Endometrial microvascular endothelial cells (primary cell): Measurements from ENCODE around the gene ARID2. TPM values are rescaled to one million over a fixed set of nuclear protein-coding genes. Genes with fewer than 3 reads are reported as not detected.

Experiments used
- in situ Hi-C: cut with HindIII; loops from 2 replicates; pipeline ENCODE4 v1.10.0; 2017; ENCODE audit warnings: low sequenced_read_pairs, low pct_unique_long_range_greater_than_20kb; ENCODE audit errors: inconsistent ontology term
- total RNA-seq: library from RNA; depleted of rRNA; stranded (reverse); fragments of >200 nt; gene quantifications from one replicate; pipeline ENCODE4 v1.2.3, GENCODE V29; 2015; ENCODE audit errors: inconsistent ontology term

Gene ARID2
- total RNA-seq, 1 donor from 2014 or later: 8.8 TPM

GRCh38 chr12:45743247-45743646, 13.7 kb downstream of the ARID2 start:
- in situ Hi-C loops: no loop called here

GRCh38 chr12:45745861-45746277, 16.4 kb downstream of the ARID2 start:
- in situ Hi-C loops: no loop called here

- in situ Hi-C loops: no loop called here
Measured at GRCh38 chr12:45756666-45757065, 27.2 kb downstream of the ARID2 start.

GRCh38 chr12:45757172-45757571, 27.7 kb downstream of the ARID2 start:
- in situ Hi-C loops: no loop called here

- in situ Hi-C loops: no loop called here
Measured at GRCh38 chr12:45760333-45760732, 30.8 kb downstream of the ARID2 start.

- in situ Hi-C loops: no loop called here
Measured at GRCh38 chr12:45762185-45763110, 32.9 kb downstream of the ARID2 start.

GRCh38 chr12:45763381-45763780, 33.9 kb downstream of the ARID2 start:
- in situ Hi-C loops: no loop called here

GRCh38 chr12:45768194-45768593, 38.7 kb downstream of the ARID2 start:
- in situ Hi-C loops: no loop called here

- in situ Hi-C loops: no loop called here
Measured at GRCh38 chr12:45773747-45774146, 44.2 kb downstream of the ARID2 start.

GRCh38 chr12:45774508-45775162, 45.1 kb downstream of the ARID2 start:
- in situ Hi-C loops: no loop called here

- in situ Hi-C loops: no loop called here
Measured at GRCh38 chr12:45775465-45775864, 46.0 kb downstream of the ARID2 start.

- in situ Hi-C loops: no loop called here
Measured at GRCh38 chr12:45775964-45776363, 46.5 kb downstream of the ARID2 start.

GRCh38 chr12:45779936-45780335, 50.4 kb downstream of the ARID2 start:
- in situ Hi-C loops: no loop called here

- in situ Hi-C loops: no loop called here
Measured at GRCh38 chr12:45781080-45781479, 51.6 kb downstream of the ARID2 start.

GRCh38 chr12:45785315-45785714, 55.8 kb downstream of the ARID2 start:
- in situ Hi-C loops: no loop called here

- in situ Hi-C loops: no loop called here
Measured at GRCh38 chr12:45789025-45789424, 59.5 kb downstream of the ARID2 start.

GRCh38 chr12:45794422-45794821, 64.9 kb downstream of the ARID2 start:
- in situ Hi-C loops: no loop called here

GRCh38 chr12:45801625-45802024, 72.1 kb downstream of the ARID2 start:
- in situ Hi-C loops: no loop called here

- in situ Hi-C loops: no loop called here
Measured at GRCh38 chr12:45803111-45803510, 73.6 kb downstream of the ARID2 start.

- in situ Hi-C loops: no loop called here
Measured at GRCh38 chr12:45816652-45817051, 87.1 kb downstream of the ARID2 start.
